GM23338 (cell line): ENCODE results near the gene OPRL1. TPM values are rescaled to one million over a fixed set of nuclear protein-coding genes. Genes with fewer than 3 reads are reported as not detected.
"Not testable (repeated sequence)": the region's sequence is repeated elsewhere in the genome, so short reads cannot be mapped to it uniquely, and the experiment has no call there.

Experiments
- ATAC-seq: fragments of 200-7000 bp; cut with Tn5 transposase; 3 replicates; pipeline ENCODE4 v1.9.1; 2020
- DNase-seq: peaks from one replicate; pipeline ENCODE4 v3.0.0-alpha.2; 2015; ENCODE audit warnings: low spot score
- H2AFZ ChIP-seq: fragments of 200-600 bp; sonication (generic); 2 replicates; pipeline ENCODE4 v1.8.0; 2016; ENCODE audit warnings: antibody characterized with exemption, mild to moderate bottlenecking, moderate library complexity
- H3F3A ChIP-seq: fragments of 200-600 bp; sonication (generic); replicated peaks from 2 replicates; pipeline ENCODE4 v1.8.0; 2017; ENCODE audit warnings: antibody characterized with exemption, mixed run types, low read depth
- H3K27ac ChIP-seq: fragments of 200-600 bp; sonication (generic); 2 replicates; pipeline ENCODE4 v1.6.1; 2016; ENCODE audit warnings: low read depth
- H3K27me3 ChIP-seq: fragments of 200-600 bp; sonication (generic); 2 replicates; pipeline ENCODE4 v1.8.0; 2016; ENCODE audit warnings: mild to moderate bottlenecking, mixed run types, moderate library complexity; ENCODE audit not compliant: insufficient read depth
- H3K36me3 ChIP-seq: fragments of 200-600 bp; sonication (generic); 2 replicates; pipeline ENCODE4 v1.8.0; 2016; ENCODE audit warnings: mild to moderate bottlenecking; ENCODE audit not compliant: insufficient read depth
- H3K4me1 ChIP-seq: fragments of 200-600 bp; sonication (generic); 2 replicates; pipeline ENCODE4 v1.8.0; 2016; ENCODE audit warnings: mild to moderate bottlenecking, moderate library complexity; ENCODE audit not compliant: insufficient read depth
- H3K4me2 ChIP-seq: fragments of 200-600 bp; sonication (generic); 2 replicates; pipeline ENCODE4 v1.7.1; 2017; ENCODE audit warnings: mixed run types
- H3K4me3 ChIP-seq: fragments of 200-600 bp; sonication (generic); 2 replicates; pipeline ENCODE4 v1.6.1; 2016; ENCODE audit warnings: mixed run types
- H3K79me2 ChIP-seq: fragments of 200-600 bp; sonication (generic); replicated peaks from 2 replicates; pipeline ENCODE4 v1.8.0; 2017; ENCODE audit warnings: mild to moderate bottlenecking; ENCODE audit not compliant: insufficient read depth
- H3K9me2 ChIP-seq: fragments of 200-600 bp; sonication (generic); 2 replicates; pipeline ENCODE4 v1.8.0; 2017; ENCODE audit not compliant: insufficient read depth
- H4K20me1 ChIP-seq: fragments of 200-600 bp; sonication (generic); replicated peaks from 2 replicates; pipeline ENCODE4 v1.8.0; 2017; ENCODE audit warnings: mild to moderate bottlenecking; ENCODE audit not compliant: insufficient read depth
- H3K27ac Mint-ChIP-seq: 2 replicates; pipeline ENCODE4 v1.8.0; 2020; ENCODE audit warnings: inconsistent platforms, mild to moderate bottlenecking, moderate library complexity, mixed read lengths
- H3K27me3 Mint-ChIP-seq: 3 replicates; pipeline ENCODE4 v1.8.0; 2022; ENCODE audit warnings: low read depth, mild to moderate bottlenecking, moderate library complexity, mixed read lengths, inconsistent platforms; ENCODE audit not compliant: insufficient read depth, poor library complexity
- H3K36me3 Mint-ChIP-seq: 3 replicates; pipeline ENCODE4 v1.8.0; 2021; ENCODE audit warnings: low read depth, mild to moderate bottlenecking, inconsistent platforms, moderate library complexity, mixed read lengths
- H3K4me1 Mint-ChIP-seq: 3 replicates; pipeline ENCODE4 v1.8.0; 2020; ENCODE audit warnings: mild to moderate bottlenecking, inconsistent platforms, mixed read lengths
- H3K4me3 Mint-ChIP-seq: 3 replicates; pipeline ENCODE4 v1.8.0; 2021; ENCODE audit warnings: moderate library complexity, mild to moderate bottlenecking, inconsistent platforms, mixed read lengths
- H3K9me3 Mint-ChIP-seq: 3 replicates; pipeline ENCODE4 v1.8.0; 2020; ENCODE audit warnings: moderate library complexity, mild to moderate bottlenecking, inconsistent platforms, mixed read lengths
- CREB1 ChIP-seq: fragments of 250-450 bp; sonication (Bioruptor Pico); IDR thresholded peaks from 2 replicates; pipeline ENCODE4 v1.5.0; 2020; ENCODE audit warnings: low read depth, mild to moderate bottlenecking, moderate library complexity
- polyA plus RNA-seq: library from polyadenylated mRNA; unstranded; fragments of >200 nt; fragmentation: Nextera tagmentation; extraction: Ambion mirVana; gene quantifications from 2 replicates; pipeline ENCODE4 v1.2.1, GENCODE V29; 2016
- total RNA-seq: library from RNA; depleted of rRNA; stranded (reverse); fragments of >200 nt; shearing (Covaris generic); gene quantifications from 2 replicates; pipeline ENCODE4 v1.2.3, GENCODE V29; 2014
- TF ChIP-seq, protein P1 (sequence below): fragments of 250-450 bp; sonication (Bioruptor Pico); IDR thresholded peaks from 2 replicates; pipeline ENCODE4 v1.5.0; 2020; ENCODE audit warnings: mild to moderate bottlenecking, moderate library complexity

OPRL1 gene
- total and polyA plus RNA-seq, 2 experiments from 2014 or later: 0.27 to 1.1 TPM

GRCh38 chr20:64086801-64087200, 6.9 kb downstream of the OPRL1 start (continued):
- TF ChIP-seq, protein P1, sequence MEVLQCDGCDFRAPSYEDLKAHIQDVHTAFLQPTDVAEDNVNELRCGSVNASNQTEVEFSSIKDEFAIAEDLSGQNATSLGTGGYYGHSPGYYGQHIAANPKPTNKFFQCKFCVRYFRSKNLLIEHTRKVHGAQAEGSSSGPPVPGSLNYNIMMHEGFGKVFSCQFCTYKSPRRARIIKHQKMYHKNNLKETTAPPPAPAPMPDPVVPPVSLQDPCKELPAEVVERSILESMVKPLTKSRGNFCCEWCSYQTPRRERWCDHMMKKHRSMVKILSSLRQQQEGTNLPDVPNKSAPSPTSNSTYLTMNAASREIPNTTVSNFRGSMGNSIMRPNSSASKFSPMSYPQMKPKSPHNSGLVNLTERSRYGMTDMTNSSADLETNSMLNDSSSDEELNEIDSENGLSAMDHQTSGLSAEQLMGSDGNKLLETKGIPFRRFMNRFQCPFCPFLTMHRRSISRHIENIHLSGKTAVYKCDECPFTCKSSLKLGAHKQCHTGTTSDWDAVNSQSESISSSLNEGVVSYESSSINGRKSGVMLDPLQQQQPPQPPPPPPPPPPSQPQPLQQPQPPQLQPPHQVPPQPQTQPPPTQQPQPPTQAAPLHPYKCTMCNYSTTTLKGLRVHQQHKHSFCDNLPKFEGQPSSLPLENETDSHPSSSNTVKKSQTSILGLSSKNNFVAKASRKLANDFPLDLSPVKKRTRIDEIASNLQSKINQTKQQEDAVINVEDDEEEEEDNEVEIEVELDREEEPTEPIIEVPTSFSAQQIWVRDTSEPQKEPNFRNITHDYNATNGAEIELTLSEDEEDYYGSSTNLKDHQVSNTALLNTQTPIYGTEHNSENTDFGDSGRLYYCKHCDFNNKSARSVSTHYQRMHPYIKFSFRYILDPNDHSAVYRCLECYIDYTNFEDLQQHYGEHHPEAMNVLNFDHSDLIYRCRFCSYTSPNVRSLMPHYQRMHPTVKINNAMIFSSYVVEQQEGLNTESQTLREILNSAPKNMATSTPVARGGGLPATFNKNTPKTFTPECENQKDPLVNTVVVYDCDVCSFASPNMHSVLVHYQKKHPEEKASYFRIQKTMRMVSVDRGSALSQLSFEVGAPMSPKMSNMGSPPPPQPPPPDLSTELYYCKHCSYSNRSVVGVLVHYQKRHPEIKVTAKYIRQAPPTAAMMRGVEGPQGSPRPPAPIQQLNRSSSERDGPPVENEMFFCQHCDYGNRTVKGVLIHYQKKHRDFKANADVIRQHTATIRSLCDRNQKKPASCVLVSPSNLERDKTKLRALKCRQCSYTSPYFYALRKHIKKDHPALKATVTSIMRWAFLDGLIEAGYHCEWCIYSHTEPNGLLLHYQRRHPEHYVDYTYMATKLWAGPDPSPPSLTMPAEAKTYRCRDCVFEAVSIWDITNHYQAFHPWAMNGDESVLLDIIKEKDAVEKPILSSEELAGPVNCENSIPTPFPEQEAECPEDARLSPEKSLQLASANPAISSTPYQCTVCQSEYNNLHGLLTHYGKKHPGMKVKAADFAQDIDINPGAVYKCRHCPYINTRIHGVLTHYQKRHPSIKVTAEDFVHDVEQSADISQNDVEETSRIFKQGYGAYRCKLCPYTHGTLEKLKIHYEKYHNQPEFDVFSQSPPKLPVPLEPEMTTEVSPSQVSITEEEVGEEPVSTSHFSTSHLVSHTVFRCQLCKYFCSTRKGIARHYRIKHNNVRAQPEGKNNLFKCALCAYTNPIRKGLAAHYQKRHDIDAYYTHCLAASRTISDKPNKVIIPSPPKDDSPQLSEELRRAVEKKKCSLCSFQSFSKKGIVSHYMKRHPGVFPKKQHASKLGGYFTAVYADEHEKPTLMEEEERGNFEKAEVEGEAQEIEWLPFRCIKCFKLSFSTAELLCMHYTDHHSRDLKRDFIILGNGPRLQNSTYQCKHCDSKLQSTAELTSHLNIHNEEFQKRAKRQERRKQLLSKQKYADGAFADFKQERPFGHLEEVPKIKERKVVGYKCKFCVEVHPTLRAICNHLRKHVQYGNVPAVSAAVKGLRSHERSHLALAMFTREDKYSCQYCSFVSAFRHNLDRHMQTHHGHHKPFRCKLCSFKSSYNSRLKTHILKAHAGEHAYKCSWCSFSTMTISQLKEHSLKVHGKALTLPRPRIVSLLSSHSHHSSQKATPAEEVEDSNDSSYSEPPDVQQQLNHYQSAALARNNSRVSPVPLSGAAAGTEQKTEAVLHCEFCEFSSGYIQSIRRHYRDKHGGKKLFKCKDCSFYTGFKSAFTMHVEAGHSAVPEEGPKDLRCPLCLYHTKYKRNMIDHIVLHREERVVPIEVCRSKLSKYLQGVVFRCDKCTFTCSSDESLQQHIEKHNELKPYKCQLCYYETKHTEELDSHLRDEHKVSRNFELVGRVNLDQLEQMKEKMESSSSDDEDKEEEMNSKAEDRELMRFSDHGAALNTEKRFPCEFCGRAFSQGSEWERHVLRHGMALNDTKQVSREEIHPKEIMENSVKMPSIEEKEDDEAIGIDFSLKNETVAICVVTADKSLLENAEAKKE (CRISPR knock-in tag): no peak
- TF ChIP-seq CREB1 (CRISPR knock-in tag): no peak

DNA sequence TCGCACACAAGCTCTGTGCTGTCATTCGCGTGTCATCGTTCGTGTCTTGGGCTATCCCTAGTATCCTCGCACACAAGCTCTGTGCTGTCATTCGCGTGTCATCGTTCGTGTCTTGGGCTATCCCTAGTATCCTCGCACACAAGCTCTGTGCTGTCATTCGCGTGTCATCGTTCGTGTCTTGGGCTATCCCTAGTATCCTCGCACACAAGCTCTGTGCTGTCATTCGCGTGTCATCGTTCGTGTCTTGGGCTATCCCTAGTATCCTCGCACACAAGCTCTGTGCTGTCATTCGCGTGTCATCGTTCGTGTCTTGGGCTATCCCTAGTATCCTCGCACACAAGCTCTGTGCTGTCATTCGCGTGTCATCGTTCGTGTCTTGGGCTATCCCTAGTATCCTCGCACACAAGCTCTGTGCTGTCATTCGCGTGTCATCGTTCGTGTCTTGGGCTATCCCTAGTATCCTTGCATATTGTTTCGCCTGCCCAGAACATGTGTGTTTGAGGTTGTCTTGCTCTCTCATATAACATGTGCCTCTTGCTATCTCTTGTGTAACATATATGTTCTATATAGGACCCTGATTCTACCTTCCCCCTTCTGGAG, 7.4 kb downstream of the OPRL1 start:
- not testable (repeated sequence) for H3K4me2 ChIP-seq, H3K4me3 ChIP-seq, H3K79me2 ChIP-seq, DNase-seq, H4K20me1 ChIP-seq, H3K27ac Mint-ChIP-seq, H3K9me3 Mint-ChIP-seq, H3K36me3 Mint-ChIP-seq, H3K27ac ChIP-seq, H3K4me3 Mint-ChIP-seq, H3K9me2 ChIP-seq, H3K36me3 ChIP-seq, H3F3A ChIP-seq, ATAC-seq, H2AFZ ChIP-seq
- Histone ChIP-seq H3K27me3 (peaks cover 32% of the 10 kb centered on the region), H3K4me1 (peaks cover 15% of the 10 kb centered on the region; the same call in 1 of the 2 replicates)
- Mint-ChIP-seq H3K4me1 (peaks cover 15% of the 10 kb centered on the region), H3K27me3 (peaks cover 35% of the 10 kb centered on the region)

DNA sequence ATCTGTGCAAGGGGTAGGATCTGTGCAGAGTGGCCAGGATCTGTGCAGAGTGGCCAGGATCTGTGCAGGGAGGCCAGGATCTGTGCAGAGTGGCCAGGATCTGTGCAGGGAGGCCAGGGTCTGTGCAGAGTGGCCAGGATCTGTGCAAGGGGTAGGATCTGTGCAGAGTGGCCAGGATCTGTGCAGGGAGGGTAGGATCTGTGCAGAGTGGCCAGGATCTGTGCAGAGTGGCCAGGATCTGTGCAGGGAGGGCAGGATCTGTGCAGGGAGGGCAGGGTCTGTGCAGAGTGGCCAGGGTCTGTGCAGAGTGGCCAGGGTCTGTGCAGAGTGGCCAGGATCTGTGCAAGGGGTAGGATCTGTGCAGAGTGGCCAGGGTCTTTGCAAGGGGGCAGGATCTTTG, 8.7 kb downstream of the OPRL1 start:
- H3K9me2 ChIP-seq, H3K4me1 ChIP-seq, H2AFZ ChIP-seq, H3K79me2 ChIP-seq, H3K27ac Mint-ChIP-seq, H3K9me3 Mint-ChIP-seq, H3K36me3 ChIP-seq, H4K20me1 ChIP-seq, H3K4me2 ChIP-seq, H3K4me3 Mint-ChIP-seq, ATAC-seq, H3K36me3 Mint-ChIP-seq, DNase-seq, H3F3A ChIP-seq, H3K27ac ChIP-seq, H3K4me3 ChIP-seq: not testable (repeated sequence)
- peaks cover 25% of the 10 kb centered on the region for H3K27me3 Mint-ChIP-seq
- peaks cover 22% of the 10 kb centered on the region for H3K27me3 ChIP-seq
- peaks cover 10% of the 10 kb centered on the region for H3K4me1 Mint-ChIP-seq
